ENCODE data around the gene ANKIB1.
"Not testable (repeated sequence)": the region's sequence is repeated elsewhere in the genome, so short reads cannot be mapped to it uniquely, and the experiment has no call there.

Gene ANKIB1

DNA sequence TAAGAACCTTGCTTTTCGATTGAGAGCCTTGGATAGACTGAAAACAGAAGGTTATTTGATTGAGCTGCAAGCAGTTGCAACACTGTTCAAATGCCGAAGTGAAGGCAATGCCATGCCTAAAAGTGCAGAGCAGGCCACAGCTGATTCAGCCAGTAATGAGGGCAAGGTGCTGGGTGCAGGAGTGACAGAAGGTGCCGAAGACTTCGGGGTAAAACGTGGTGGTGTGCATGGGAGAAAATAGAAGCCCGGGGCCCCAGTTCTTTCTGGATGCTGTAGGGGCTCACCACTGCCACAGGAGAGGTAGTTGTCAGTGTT is 157.9 kb downstream of the ANKIB1 start (continued):
- TF ChIP-seq ZNF776 (tag by site-specific recombination; IDR thresholded peaks at IDR 0.05; ENCODE audit: borderline replicate concordance): no peak

DNA sequence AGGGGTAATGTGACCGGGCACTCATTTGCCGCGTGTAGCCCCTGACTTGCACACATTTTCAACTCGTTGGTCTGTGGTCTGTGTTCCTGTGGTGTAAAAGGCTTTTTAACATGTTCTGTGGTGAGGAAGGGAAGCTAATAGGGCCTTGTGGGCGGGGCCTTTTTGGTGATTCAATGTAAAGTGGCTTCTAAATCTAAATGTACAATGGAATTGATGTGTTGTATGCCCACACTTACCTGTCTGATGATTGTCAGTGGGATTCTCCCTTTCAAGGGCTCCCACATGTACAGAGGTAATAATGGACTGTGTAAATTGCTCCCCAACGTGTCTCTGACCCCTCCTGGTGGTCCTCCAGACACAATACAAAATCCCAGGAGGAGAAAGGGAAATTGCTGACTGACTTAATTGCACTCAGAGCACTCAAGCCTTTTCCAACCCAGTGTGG is 158.4 kb downstream of the ANKIB1 start:
- H3K4me3 ChIP-seq (ENCODE audit: low read depth, low read length): no peak overlapping the region
- H3K27ac ChIP-seq (ENCODE audit: extremely low read depth, low read depth, low read length): no peak overlapping the region
- ChIA-PET CTCF (interaction anchor here (0.9 to 1.0 kb wide), 2 partner anchors 9 to 272 kb away, joined by 3 read pairs; no protein-coding TSS in a partner anchor), POLR2A (no interaction called here)
- no peaks in the 10 kb centered on the region for H3K9me3 ChIP-seq (ENCODE audit: control insufficient read depth, insufficient read depth, low read depth, low read length)
- no peaks in the 10 kb centered on the region for H3K4me1 ChIP-seq (ENCODE audit: control insufficient read depth, insufficient read depth, low read length)
- TF ChIP-seq MZF1 (tag by site-specific recombination; IDR thresholded peaks at IDR 0.05; ENCODE audit: borderline replicate concordance): no peak
- TF ChIP-seq, protein P1, sequence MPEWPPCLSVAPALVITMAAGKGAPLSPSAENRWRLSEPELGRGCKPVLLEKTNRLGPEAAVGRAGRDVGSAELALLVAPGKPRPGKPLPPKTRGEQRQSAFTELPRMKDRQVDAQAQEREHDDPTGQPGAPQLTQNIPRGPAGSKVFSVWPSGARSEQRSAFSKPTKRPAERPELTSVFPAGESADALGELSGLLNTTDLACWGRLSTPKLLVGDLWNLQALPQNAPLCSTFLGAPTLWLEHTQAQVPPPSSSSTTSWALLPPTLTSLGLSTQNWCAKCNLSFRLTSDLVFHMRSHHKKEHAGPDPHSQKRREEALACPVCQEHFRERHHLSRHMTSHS (tag by site-specific recombination; IDR thresholded peaks at IDR 0.05): no peak
- TF ChIP-seq, protein P2, sequence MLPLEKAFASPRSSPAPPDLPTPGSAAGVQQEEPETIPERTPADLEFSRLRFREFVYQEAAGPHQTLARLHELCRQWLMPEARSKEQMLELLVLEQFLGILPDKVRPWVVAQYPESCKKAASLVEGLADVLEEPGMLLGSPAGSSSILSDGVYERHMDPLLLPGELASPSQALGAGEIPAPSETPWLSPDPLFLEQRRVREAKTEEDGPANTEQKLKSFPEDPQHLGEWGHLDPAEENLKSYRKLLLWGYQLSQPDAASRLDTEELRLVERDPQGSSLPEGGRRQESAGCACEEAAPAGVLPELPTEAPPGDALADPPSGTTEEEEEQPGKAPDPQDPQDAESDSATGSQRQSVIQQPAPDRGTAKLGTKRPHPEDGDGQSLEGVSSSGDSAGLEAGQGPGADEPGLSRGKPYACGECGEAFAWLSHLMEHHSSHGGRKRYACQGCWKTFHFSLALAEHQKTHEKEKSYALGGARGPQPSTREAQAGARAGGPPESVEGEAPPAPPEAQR (tag by site-specific recombination; IDR thresholded peaks at IDR 0.05): no peak
- TF ChIP-seq ZNF350 (tag by site-specific recombination; IDR thresholded peaks at IDR 0.05): no peak
- no peak for TF ChIP-seq ZBTB1 (tag by site-specific recombination; IDR thresholded peaks at IDR 0.05)
- TF ChIP-seq YY1 (tag by site-specific recombination; IDR thresholded peaks at IDR 0.05): no peak
- TF ChIP-seq, protein P3, sequence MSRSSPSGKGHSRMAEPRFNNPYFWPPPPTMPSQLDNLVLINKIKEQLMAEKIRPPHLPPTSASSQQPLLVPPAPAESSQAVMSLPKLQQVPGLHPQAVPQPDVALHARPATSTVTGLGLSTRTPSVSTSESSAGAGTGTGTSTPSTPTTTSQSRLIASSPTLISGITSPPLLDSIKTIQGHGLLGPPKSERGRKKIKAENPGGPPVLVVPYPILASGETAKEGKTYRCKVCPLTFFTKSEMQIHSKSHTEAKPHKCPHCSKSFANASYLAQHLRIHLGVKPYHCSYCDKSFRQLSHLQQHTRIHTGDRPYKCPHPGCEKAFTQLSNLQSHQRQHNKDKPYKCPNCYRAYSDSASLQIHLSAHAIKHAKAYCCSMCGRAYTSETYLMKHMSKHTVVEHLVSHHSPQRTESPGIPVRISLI (tag by site-specific recombination; IDR thresholded peaks at IDR 0.05): no peak
- TF ChIP-seq, protein P4, sequence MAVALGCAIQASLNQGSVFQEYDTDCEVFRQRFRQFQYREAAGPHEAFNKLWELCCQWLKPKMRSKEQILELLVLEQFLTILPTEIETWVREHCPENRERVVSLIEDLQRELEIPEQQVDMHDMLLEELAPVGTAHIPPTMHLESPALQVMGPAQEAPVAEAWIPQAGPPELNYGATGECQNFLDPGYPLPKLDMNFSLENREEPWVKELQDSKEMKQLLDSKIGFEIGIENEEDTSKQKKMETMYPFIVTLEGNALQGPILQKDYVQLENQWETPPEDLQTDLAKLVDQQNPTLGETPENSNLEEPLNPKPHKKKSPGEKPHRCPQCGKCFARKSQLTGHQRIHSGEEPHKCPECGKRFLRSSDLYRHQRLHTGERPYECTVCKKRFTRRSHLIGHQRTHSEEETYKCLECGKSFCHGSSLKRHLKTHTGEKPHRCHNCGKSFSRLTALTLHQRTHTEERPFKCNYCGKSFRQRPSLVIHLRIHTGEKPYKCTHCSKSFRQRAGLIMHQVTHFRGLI (tag by site-specific recombination; IDR thresholded peaks at IDR 0.05): no peak
- H3K36me3 ChIP-seq (ENCODE audit: control insufficient read depth in 2 of 2, insufficient read depth in 1 of 2, low read length in 2 of 2): peaks cover 3 to 8% of the 10 kb centered on the region in 2 experiments; a peak in 1 of 3 replicates

DNA sequence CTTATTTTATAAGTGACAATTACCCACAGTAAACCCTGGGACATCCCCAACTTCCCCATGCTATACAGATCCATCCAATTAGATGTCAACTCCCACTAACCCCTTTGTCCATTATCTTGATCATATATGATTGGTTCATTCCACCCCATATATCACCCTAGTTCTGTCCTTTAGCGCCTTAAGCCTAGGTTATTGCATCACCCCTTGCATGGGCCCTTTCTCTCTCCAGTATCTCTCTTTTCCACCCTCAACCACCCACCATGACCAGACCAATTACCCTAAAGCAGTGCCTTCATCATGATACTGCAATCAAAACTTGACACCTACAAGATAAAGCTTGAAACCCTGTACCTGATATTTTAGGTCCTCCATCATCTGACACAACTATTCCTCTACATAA is 163.6 kb downstream of the ANKIB1 start:
- Histone ChIP-seq H3K4me3 (ENCODE audit: low read depth, low read length) (no peak overlapping the region), H3K4me1 (ENCODE audit: control insufficient read depth, insufficient read depth, low read length) (no peaks in the 10 kb centered on the region), H3K36me3 (ENCODE audit: control insufficient read depth in 2 of 2, insufficient read depth in 1 of 2, low read length in 2 of 2) (no peaks in the 10 kb centered on the region), H3K27ac (ENCODE audit: extremely low read depth, low read depth, low read length) (no peak overlapping the region), H3K9me3 (ENCODE audit: control insufficient read depth, insufficient read depth, low read depth, low read length) (no peaks in the 10 kb centered on the region)
- ChIA-PET POLR2A (interaction anchor here (0.8 kb wide), 1 partner anchor 15 kb away, joined by 3 read pairs; no protein-coding TSS in a partner anchor), CTCF (interaction anchor here (0.8 kb wide), 1 partner anchor 459 kb away, joined by 5 read pairs; no protein-coding TSS in a partner anchor)
- TF ChIP-seq, protein P5, sequence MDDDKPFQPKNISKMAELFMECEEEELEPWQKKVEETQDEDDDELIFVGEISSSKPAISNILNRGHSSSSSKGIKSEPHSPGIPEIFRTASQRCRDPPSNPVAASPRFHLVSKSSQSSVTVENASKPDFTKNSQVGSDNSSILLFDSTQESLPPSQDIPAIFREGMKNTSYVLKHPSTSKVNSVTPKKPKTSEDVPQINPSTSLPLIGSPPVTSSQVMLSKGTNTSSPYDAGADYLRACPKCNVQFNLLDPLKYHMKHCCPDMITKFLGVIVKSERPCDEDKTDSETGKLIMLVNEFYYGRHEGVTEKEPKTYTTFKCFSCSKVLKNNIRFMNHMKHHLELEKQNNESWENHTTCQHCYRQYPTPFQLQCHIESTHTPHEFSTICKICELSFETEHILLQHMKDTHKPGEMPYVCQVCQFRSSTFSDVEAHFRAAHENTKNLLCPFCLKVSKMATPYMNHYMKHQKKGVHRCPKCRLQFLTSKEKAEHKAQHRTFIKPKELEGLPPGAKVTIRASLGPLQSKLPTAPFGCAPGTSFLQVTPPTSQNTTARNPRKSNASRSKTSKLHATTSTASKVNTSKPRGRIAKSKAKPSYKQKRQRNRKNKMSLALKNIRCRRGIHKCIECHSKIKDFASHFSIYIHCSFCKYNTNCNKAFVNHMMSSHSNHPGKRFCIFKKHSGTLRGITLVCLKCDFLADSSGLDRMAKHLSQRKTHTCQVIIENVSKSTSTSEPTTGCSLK (tag by site-specific recombination; IDR thresholded peaks at IDR 0.05): no peak

DNA sequence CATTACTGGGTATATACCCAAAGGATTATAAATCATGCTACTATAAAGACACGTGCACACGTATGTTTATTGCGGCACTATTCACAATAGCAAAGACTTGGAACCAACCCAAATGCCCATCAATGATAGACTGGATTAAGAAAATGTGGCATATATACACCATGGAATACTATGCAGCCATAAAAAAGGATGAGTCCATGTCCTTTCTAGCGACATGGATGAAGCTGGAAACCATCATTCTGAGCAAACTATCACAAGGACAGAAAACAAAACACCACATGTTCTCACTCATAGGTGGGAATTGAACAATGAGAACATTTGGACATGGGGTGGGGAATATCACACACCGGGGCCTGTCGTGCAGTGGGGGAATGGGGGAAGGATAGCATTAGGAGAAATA is 164.4 kb downstream of the ANKIB1 start:
- H3K4me1 ChIP-seq (ENCODE audit: control insufficient read depth, insufficient read depth, low read length); H3K36me3 ChIP-seq (ENCODE audit: control insufficient read depth in 2 of 2, insufficient read depth in 1 of 2, low read length in 2 of 2); H3K9me3 ChIP-seq (ENCODE audit: control insufficient read depth, insufficient read depth, low read depth, low read length); H3K27ac ChIP-seq (ENCODE audit: extremely low read depth, low read depth, low read length); H3K4me3 ChIP-seq (ENCODE audit: low read depth, low read length); CTCF ChIA-PET: not testable (repeated sequence)
- POLR2A ChIA-PET: interaction anchor here (0.8 kb wide), 1 partner anchor 14 kb away, joined by 3 read pairs; no protein-coding TSS in a partner anchor
- peak; percentile 88 for TF ChIP-seq ZNF146 (tag by site-specific recombination; IDR thresholded peaks at IDR 0.05)

Measured in HEK293 (cell line).